A549 (cell line): ENCODE data around the gene GRAPL. TPM values are rescaled to one million over a fixed set of nuclear protein-coding genes. Genes with fewer than 3 reads are reported as not detected.
"Not testable (repeated sequence)": the region's sequence is repeated elsewhere in the genome, so short reads cannot be mapped to it uniquely, and the experiment has no call there.

Source experiments
- ATAC-seq, 2 experiments: fragments of 200-7000 bp in 1 of 2; fragments of >200 bp in 1 of 2; cut with Nextera tagmentation in 1 of 2; cut with Tn5 transposase in 1 of 2; 3 replicates each; pipeline versions ENCODE4 v1.8.0 to v1.9.1; 2018 to 2020; ENCODE audit warnings: mild to moderate bottlenecking in 1 of 2, moderate library complexity in 1 of 2
- CTCF ChIA-PET: fragments of 300-600 bp; sonication (Branson Sonifier 250); formaldehyde crosslinking; extraction: SDS; loops from one replicate; lab custom pipeline; 2021; ENCODE audit warnings: antibody characterized with exemption, inconsistent platforms; lab: Yijun Ruan, JAX
- POLR2A ChIA-PET: fragments of 350-600 bp; formaldehyde crosslinking; extraction: SDS; loops from one replicate; lab custom pipeline; 2021; ENCODE audit warnings: antibody characterized with exemption, inconsistent platforms; lab: Yijun Ruan, JAX
- DNase-seq, 2 experiments: peaks; one replicate each; pipeline versions ENCODE4 v3.0.0 to v3.0.0-alpha.2; 2011 to 2016; ENCODE audit warnings: low read depth in 1 of 2, low spot score in 1 of 2
- FAIRE-seq: peaks from 2 replicates; lab custom pipeline; 2011; peaks lifted over from hg19 to GRCh38; lab: Jason Lieb, UNC
- H3K27ac ChIP-seq, 2 experiments: fragments of >200 bp; sonication (Bioruptor Twin); formaldehyde crosslinking; 3 replicates each; pipeline ENCODE4 v1.5.1; 2016 to 2017
- H3K4me1 ChIP-seq: fragments of >200 bp; sonication (Bioruptor Twin); formaldehyde crosslinking; 3 replicates; pipeline ENCODE4 v1.6.1; 2016
- H3K4me2 ChIP-seq: fragments of >200 bp; sonication (Bioruptor Twin); formaldehyde crosslinking; 3 replicates; pipeline ENCODE4 v1.6.1; 2016
- H3K4me3 ChIP-seq: fragments of >200 bp; sonication (Bioruptor Twin); formaldehyde crosslinking; 3 replicates; pipeline ENCODE4 v1.5.1; 2016
- H3K9me3 ChIP-seq: fragments of >200 bp; sonication (Bioruptor Twin); formaldehyde crosslinking; 3 replicates; pipeline ENCODE4 v1.6.1; 2016
- WGBS: methylation state at CpG from one replicate; pipeline ENCODE4 v1.1.6; 2017; ENCODE audit errors: missing lambda C conversion rate; 5-methylcytosine and 5-hydroxymethylcytosine counted together
- polyA minus RNA-seq: library from RNA; depleted of rRNA, polyadenylated mRNA; stranded (reverse); fragments of >200 nt; gene quantifications from 2 replicates; pipeline ENCODE4 v1.2.3, GENCODE V29; 2011; rRNA and poly(A)+ RNA removed
- polyA plus RNA-seq, 4 experiments: library from polyadenylated mRNA; depleted of rRNA in 3 of 4; stranded (reverse); fragments of >200 nt; fragmentation: RNase III in 1 of 4; extraction: RNeasy Plus Mini Kit Qiagen cat#74134 plus additional on column Dnase treatment in 1 of 4; gene quantifications; 2 replicates in 3 of 4; 3 replicates in 1 of 4; pipeline ENCODE4 v1.2.3, GENCODE V29; 2011 to 2017

Gene GRAPL
- 0.08 and 0.09 TPM in 2 replicates for polyA plus RNA-seq (2011; rRNA removed)
- polyA plus RNA-seq (2012; cell fraction: cytosol; rRNA removed), result 0.08 TPM in 1 of 2 replicates, not detected in the other
- polyA plus RNA-seq (2012; cell fraction: nucleus; rRNA removed), result 0.43 and 0.61 TPM in 2 replicates
- 0.16 to 0.36 TPM (median 0.25 TPM) in 3 replicates for polyA plus RNA-seq (2017; fragmentation: RNase III; extraction: RNeasy Plus Mini Kit Qiagen cat#74134 plus additional on column Dnase treatment)
- 0.74 and 1.2 TPM in 2 replicates for polyA minus RNA-seq

GRCh38 chr17:19127148-19127980 lies at the start of gene GRAPL:
GRAPL (plus strand) TSS chr17:19127589; CDS start chr17:19127620, 31 bp downstream.
- DNase-seq, H3K27ac ChIP-seq, FAIRE-seq, ATAC-seq, H3K4me2 ChIP-seq, H3K9me3 ChIP-seq, CTCF ChIA-PET, POLR2A ChIA-PET, H3K4me1 ChIP-seq, H3K4me3 ChIP-seq: not testable (repeated sequence)
- WGBS, result no CpG with 5 or more reads among the region's 14 CpGs

GRCh38 chr17:19088804-19089685 lies 38.3 kb upstream of the GRAPL start:
- DNase-seq, CTCF ChIA-PET, POLR2A ChIA-PET, H3K9me3 ChIP-seq, FAIRE-seq, H3K4me1 ChIP-seq: not testable (repeated sequence)
- H3K4me3 ChIP-seq, result peak overlapping the region; percentile 34; the same call in 1 of the 3 replicates
- peak overlapping the region; percentile 46; the same call in 1 of the 3 replicates for H3K4me2 ChIP-seq
- H3K27ac ChIP-seq, result peak overlapping the region; percentile 74 to 86; a peak in 4 of 6 replicates
- ATAC-seq, result peak; percentile 74 to 91
- no CpG with 5 or more reads among the region's 77 CpGs for WGBS

- CTCF ChIA-PET, ATAC-seq, FAIRE-seq, H3K9me3 ChIP-seq, H3K4me2 ChIP-seq, H3K4me3 ChIP-seq, POLR2A ChIA-PET, H3K27ac ChIP-seq, DNase-seq, H3K4me1 ChIP-seq: not testable (repeated sequence)
- no CpG with 5 or more reads among the region's 13 CpGs for WGBS
These were observed 37.2 kb upstream of the GRAPL start for GRCh38 chr17:19090058-19090772.

- POLR2A ChIA-PET, FAIRE-seq: not testable (repeated sequence)
- peak in 1 of 2 experiments; percentile 20 for DNase-seq
These were observed 34.4 kb upstream of the GRAPL start for GRCh38 chr17:19092737-19093683.

GRCh38 chr17:19093684-19094438 lies 33.5 kb upstream of the GRAPL start:
- CTCF ChIA-PET, H3K4me2 ChIP-seq, H3K9me3 ChIP-seq, FAIRE-seq, DNase-seq, H3K4me1 ChIP-seq, H3K4me3 ChIP-seq, POLR2A ChIA-PET: not testable (repeated sequence)
- peak overlapping the region; percentile 56 to 73; a peak in 4 of 6 replicates for H3K27ac ChIP-seq
- ATAC-seq, result 0 out of 6 replicates have a peak, but pooled peaks of 1 of the 2 experiments have one; percentile 2
- WGBS, result no CpG with 5 or more reads among the region's 15 CpGs

More at GRCh38 chr17:19092737-19093683, 34.4 kb upstream of the GRAPL start:
- H3K4me2 ChIP-seq, CTCF ChIA-PET, H3K4me1 ChIP-seq, H3K9me3 ChIP-seq, H3K4me3 ChIP-seq: not testable (repeated sequence)
- 0% methylated on average over 3 of the region's 15 CpGs for WGBS
- peak; percentile 52 to 59 for ATAC-seq
- peak overlapping the region; percentile 56 to 73; a peak in 4 of 6 replicates for H3K27ac ChIP-seq

GRCh38 chr17:19108517-19108916 lies 18.9 kb upstream of the GRAPL start:
- H3K4me1 ChIP-seq, POLR2A ChIA-PET, FAIRE-seq, DNase-seq, ATAC-seq, H3K27ac ChIP-seq, H3K4me3 ChIP-seq, CTCF ChIA-PET, H3K4me2 ChIP-seq, H3K9me3 ChIP-seq: not testable (repeated sequence)
- WGBS, result 89% methylated on average over 4 of the region's 6 CpGs

- peak; percentile 39 for FAIRE-seq
- no CpG with 5 or more reads among the region's 45 CpGs for WGBS
- POLR2A ChIA-PET, DNase-seq, H3K9me3 ChIP-seq, CTCF ChIA-PET, H3K4me1 ChIP-seq: not testable (repeated sequence)
- H3K4me3 ChIP-seq, result peak overlapping the region; percentile 43
- peak overlapping the region; percentile 70 to 91 for H3K27ac ChIP-seq
- ATAC-seq, result peak; percentile 70 to 78
- H3K4me2 ChIP-seq, result peak overlapping the region; percentile 68
These were observed 16.9 kb upstream of the GRAPL start for GRCh38 chr17:19110189-19111097.
